ENCODE measurements around the gene CFAP161.

GRCh38 chr15:81151389-81151788 lies 17.3 kb downstream of the CFAP161 start:
- TF ChIP-seq ZNF274 (IDR thresholded peaks at IDR 0.05; ENCODE audit: low read length), result no peak
- TF ChIP-seq ZNF274 (tag by site-specific recombination; IDR thresholded peaks at IDR 0.05; ENCODE audit: borderline replicate concordance), result no peak
- no peak for TF ChIP-seq ZNF580 (tag by site-specific recombination; IDR thresholded peaks at IDR 0.05)
- TF ChIP-seq KLF8 (tag by site-specific recombination; IDR thresholded peaks at IDR 0.05), result no peak

All from HEK293 (cell line).